Liver (tissue), 9 donors: ENCODE measurements around the gene CD300LD. TPM values are rescaled to one million over a fixed set of nuclear protein-coding genes. Genes with fewer than 3 reads are reported as not detected.

ENCODE experiments used
- DNase-seq: peaks from one replicate; pipeline ENCODE4 v3.0.0-alpha.2; 2017; ENCODE audit warnings: low spot score
- H3K27ac ChIP-seq, 2 donors: one replicate each; pipeline ENCODE4 v1.7.0; 2013; ENCODE audit warnings: inconsistent platforms in 2 of 2, low read length in 2 of 2, control low read depth in 1 of 2, low read depth in 1 of 2, mild to moderate bottlenecking in 1 of 2
- H3K27me3 ChIP-seq, 4 donors: one replicate each; pipeline versions ENCODE4 v1.6.1 to v1.7.0; 2013; ENCODE audit warnings: low read length in 3 of 4, inconsistent platforms in 1 of 4, mild to moderate bottlenecking in 1 of 4, moderate library complexity in 1 of 4; ENCODE audit not compliant: control insufficient read depth in 4 of 4, insufficient read depth in 4 of 4
- H3K36me3 ChIP-seq, 4 donors: one replicate each; pipeline versions ENCODE4 v1.6.1 to v1.7.0; 2013; ENCODE audit warnings: low read length in 3 of 4, mild to moderate bottlenecking in 3 of 4, low read depth in 1 of 4, moderate library complexity in 1 of 4; ENCODE audit not compliant: control insufficient read depth in 4 of 4, insufficient read depth in 3 of 4
- H3K4me1 ChIP-seq, 4 donors: one replicate each; pipeline versions ENCODE4 v1.6.1 to v1.7.0; 2013; ENCODE audit warnings: low read length in 3 of 4, mild to moderate bottlenecking in 3 of 4, moderate library complexity in 1 of 4; ENCODE audit not compliant: control insufficient read depth in 4 of 4, insufficient read depth in 4 of 4
- H3K4me3 ChIP-seq, 3 donors: one replicate each; pipeline versions ENCODE4 v1.6.1 to v1.7.0; 2013; ENCODE audit warnings: low read length in 3 of 3, control low read depth in 1 of 3, low read depth in 1 of 3, mild to moderate bottlenecking in 1 of 3
- H3K9ac ChIP-seq, 2 donors: one replicate each; pipeline ENCODE4 v1.7.0; 2013; ENCODE audit warnings: low read length in 2 of 2, mild to moderate bottlenecking in 2 of 2, moderate library complexity in 2 of 2, control low read depth in 1 of 2, low read depth in 1 of 2
- H3K9me3 ChIP-seq, 4 donors: one replicate each; pipeline versions ENCODE4 v1.6.1 to v1.7.0; 2013; ENCODE audit warnings: low read length in 3 of 4; ENCODE audit not compliant: control insufficient read depth in 4 of 4
- EGR1 ChIP-seq, 2 donors: IDR thresholded peaks; 2 replicates each; pipeline ENCODE4 v1.6.1; 2016 to 2018; ENCODE audit warnings: antibody characterized with exemption in 2 of 2, low read depth in 2 of 2
- FOXA1 ChIP-seq: IDR thresholded peaks from 2 replicates; pipeline ENCODE4 v1.6.1; 2016; ENCODE audit warnings: antibody characterized with exemption
- FOXA2 ChIP-seq: IDR thresholded peaks from 2 replicates; pipeline ENCODE4 v1.6.1; 2016; ENCODE audit warnings: antibody characterized with exemption
- GABPA ChIP-seq, 2 donors: IDR thresholded peaks in 1 of 2; conservative IDR thresholded peaks in 1 of 2; 2 replicates each; pipeline ENCODE4 v1.6.1; 2016; ENCODE audit warnings: antibody characterized with exemption in 2 of 2, mild to moderate bottlenecking in 1 of 2, moderate library complexity in 1 of 2
- HNF4A ChIP-seq, 2 donors: conservative IDR thresholded peaks; 2 replicates each; pipeline ENCODE4 v1.6.1; 2016; ENCODE audit warnings: antibody characterized with exemption in 2 of 2, mild to moderate bottlenecking in 2 of 2
- HNF4G ChIP-seq: IDR thresholded peaks from 2 replicates; pipeline ENCODE4 v1.6.1; 2016; ENCODE audit warnings: antibody characterized with exemption
- JUND ChIP-seq, 2 donors: IDR thresholded peaks; 2 replicates each; pipeline ENCODE4 v1.6.1; 2016; ENCODE audit warnings: antibody characterized with exemption in 2 of 2
- NR2F2 ChIP-seq: IDR thresholded peaks from 2 replicates; pipeline ENCODE4 v1.6.1; 2016; ENCODE audit warnings: antibody characterized with exemption
- RAD21 ChIP-seq, 2 donors: IDR thresholded peaks; 2 replicates each; pipeline ENCODE4 v1.6.1; 2016; ENCODE audit warnings: antibody characterized with exemption in 2 of 2, mild to moderate bottlenecking in 2 of 2
- RXRA ChIP-seq, 2 donors: IDR thresholded peaks; 2 replicates each; pipeline ENCODE4 v1.6.1; 2017 to 2018; ENCODE audit warnings: antibody characterized with exemption in 2 of 2, mild to moderate bottlenecking in 1 of 2
- SP1 ChIP-seq: IDR thresholded peaks from 2 replicates; pipeline ENCODE4 v1.6.1; 2018; ENCODE audit warnings: antibody characterized with exemption, mild to moderate bottlenecking
- TAF1 ChIP-seq: conservative IDR thresholded peaks from 2 replicates; pipeline ENCODE4 v1.6.1; 2016; ENCODE audit warnings: antibody characterized with exemption, mild to moderate bottlenecking
- YY1 ChIP-seq: IDR thresholded peaks from 2 replicates; pipeline ENCODE4 v1.6.1; 2016; ENCODE audit warnings: antibody characterized with exemption, mild to moderate bottlenecking
- WGBS: extraction: QIAGEN DNeasy Blood & Tissue Kit; methylation state at CpG from one replicate; pipeline ENCODE4 v1.1.7; 2013; 5-methylcytosine and 5-hydroxymethylcytosine counted together
- polyA plus RNA-seq, 2 donors: library from polyadenylated mRNA; stranded (reverse) in 1 of 2; unstranded in 1 of 2; fragments of 200-250 nt in 1 of 2; fragments of >200 nt in 1 of 2; fragmentation: Nextera tagmentation in 1 of 2; extraction: Ambion mirVana in 1 of 2; gene quantifications; one replicate each; pipeline versions ENCODE4 v1.2.1 to v1.2.3, GENCODE V29; 2013 to 2015
- total RNA-seq, 2 donors: library from RNA; depleted of rRNA; stranded (reverse); fragments of >200 nt; gene quantifications; one replicate each; pipeline ENCODE4 v1.2.3, GENCODE V29; 2014
- TF ChIP-seq, protein P1 (sequence below): IDR thresholded peaks from 2 replicates; pipeline ENCODE4 v1.6.1; 2016; ENCODE audit warnings: antibody characterized with exemption
- TF ChIP-seq, protein P2 (sequence below): IDR thresholded peaks from 2 replicates; pipeline ENCODE4 v1.6.1; 2016; ENCODE audit warnings: antibody characterized with exemption
- TF ChIP-seq, protein P3 (sequence below): IDR thresholded peaks from 2 replicates; pipeline ENCODE4 v1.6.1; 2016; ENCODE audit warnings: antibody characterized with exemption, mild to moderate bottlenecking
- TF ChIP-seq, protein P4 (sequence below): IDR thresholded peaks from 2 replicates; pipeline ENCODE4 v1.6.1; 2016; ENCODE audit warnings: antibody characterized with exemption
- TF ChIP-seq, protein P5 (sequence below): fragments of 150-350 bp; IDR thresholded peaks from 2 replicates; pipeline ENCODE4 v1.5.1; 2017; ENCODE audit warnings: improper control_type of control experiment, low read depth, low read length; ENCODE audit not compliant: missing input control
- donor health status: healthy.
- donor health status: healthy.
- donor health status: healthy.
- donor health status: healthy.
- donor health status: healthy.

The CD300LD gene
- total and polyA plus RNA-seq, 4 donors: 0.08 TPM; not detected in 3

DNA sequence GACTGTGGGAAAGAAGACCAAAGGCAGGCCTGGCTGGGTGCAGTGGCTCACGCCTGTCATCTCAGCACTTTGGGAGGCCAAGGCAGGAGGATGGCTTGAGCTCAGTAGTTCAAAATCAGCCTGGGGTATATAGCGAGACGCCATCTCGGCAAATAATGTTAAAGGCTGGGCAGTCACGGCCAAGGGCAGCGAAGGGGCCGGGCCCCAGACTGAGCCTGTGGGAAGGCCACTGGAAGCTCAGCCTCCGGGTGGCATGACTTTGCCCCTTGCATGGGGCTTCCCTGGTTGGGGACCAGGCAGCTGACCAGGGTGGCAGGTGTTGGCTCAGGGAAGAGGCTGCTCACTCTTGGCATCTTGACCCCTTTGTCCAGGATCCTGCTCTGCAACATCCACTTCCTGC is 14.0 kb upstream of the CD300LD start:
- DNase-seq: no peak
- Histone ChIP-seq H3K9ac (no peak overlapping the region), H3K27me3 (peaks cover 0 to 9% (median under 1%) of the 10 kb centered on the region in 4 donors), H3K27ac (no peak overlapping the region), H3K9me3 (no peaks in the 10 kb centered on the region), H3K4me1 (no peaks in the 10 kb centered on the region), H3K36me3 (no peaks in the 10 kb centered on the region), H3K4me3 (no peak overlapping the region)
- 91% methylated on average over 8 of the region's 8 CpGs for WGBS
- no peak for TF ChIP-seq NR2F2
- no peak for TF ChIP-seq EGR1 (IDR thresholded peaks at IDR 0.05; ENCODE audit: low read depth in 2 of 2)
- TF ChIP-seq, protein P1, sequence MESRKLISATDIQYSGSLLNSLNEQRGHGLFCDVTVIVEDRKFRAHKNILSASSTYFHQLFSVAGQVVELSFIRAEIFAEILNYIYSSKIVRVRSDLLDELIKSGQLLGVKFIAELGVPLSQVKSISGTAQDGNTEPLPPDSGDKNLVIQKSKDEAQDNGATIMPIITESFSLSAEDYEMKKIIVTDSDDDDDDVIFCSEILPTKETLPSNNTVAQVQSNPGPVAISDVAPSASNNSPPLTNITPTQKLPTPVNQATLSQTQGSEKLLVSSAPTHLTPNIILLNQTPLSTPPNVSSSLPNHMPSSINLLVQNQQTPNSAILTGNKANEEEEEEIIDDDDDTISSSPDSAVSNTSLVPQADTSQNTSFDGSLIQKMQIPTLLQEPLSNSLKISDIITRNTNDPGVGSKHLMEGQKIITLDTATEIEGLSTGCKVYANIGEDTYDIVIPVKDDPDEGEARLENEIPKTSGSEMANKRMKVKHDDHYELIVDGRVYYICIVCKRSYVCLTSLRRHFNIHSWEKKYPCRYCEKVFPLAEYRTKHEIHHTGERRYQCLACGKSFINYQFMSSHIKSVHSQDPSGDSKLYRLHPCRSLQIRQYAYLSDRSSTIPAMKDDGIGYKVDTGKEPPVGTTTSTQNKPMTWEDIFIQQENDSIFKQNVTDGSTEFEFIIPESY: no peak
- no peak for TF ChIP-seq SP1
- no peak for TF ChIP-seq GABPA (IDR thresholded peaks at IDR 0.05 in 1 of 2, conservative IDR thresholded peaks at IDR 0.05 in 1 of 2)
- TF ChIP-seq, protein P2, sequence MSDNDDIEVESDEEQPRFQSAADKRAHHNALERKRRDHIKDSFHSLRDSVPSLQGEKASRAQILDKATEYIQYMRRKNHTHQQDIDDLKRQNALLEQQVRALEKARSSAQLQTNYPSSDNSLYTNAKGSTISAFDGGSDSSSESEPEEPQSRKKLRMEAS: no peak
- TF ChIP-seq YY1: no peak
- no peak for TF ChIP-seq FOXA2
- TF ChIP-seq HNF4A (conservative IDR thresholded peaks at IDR 0.05): no peak
- TF ChIP-seq, protein P3, sequence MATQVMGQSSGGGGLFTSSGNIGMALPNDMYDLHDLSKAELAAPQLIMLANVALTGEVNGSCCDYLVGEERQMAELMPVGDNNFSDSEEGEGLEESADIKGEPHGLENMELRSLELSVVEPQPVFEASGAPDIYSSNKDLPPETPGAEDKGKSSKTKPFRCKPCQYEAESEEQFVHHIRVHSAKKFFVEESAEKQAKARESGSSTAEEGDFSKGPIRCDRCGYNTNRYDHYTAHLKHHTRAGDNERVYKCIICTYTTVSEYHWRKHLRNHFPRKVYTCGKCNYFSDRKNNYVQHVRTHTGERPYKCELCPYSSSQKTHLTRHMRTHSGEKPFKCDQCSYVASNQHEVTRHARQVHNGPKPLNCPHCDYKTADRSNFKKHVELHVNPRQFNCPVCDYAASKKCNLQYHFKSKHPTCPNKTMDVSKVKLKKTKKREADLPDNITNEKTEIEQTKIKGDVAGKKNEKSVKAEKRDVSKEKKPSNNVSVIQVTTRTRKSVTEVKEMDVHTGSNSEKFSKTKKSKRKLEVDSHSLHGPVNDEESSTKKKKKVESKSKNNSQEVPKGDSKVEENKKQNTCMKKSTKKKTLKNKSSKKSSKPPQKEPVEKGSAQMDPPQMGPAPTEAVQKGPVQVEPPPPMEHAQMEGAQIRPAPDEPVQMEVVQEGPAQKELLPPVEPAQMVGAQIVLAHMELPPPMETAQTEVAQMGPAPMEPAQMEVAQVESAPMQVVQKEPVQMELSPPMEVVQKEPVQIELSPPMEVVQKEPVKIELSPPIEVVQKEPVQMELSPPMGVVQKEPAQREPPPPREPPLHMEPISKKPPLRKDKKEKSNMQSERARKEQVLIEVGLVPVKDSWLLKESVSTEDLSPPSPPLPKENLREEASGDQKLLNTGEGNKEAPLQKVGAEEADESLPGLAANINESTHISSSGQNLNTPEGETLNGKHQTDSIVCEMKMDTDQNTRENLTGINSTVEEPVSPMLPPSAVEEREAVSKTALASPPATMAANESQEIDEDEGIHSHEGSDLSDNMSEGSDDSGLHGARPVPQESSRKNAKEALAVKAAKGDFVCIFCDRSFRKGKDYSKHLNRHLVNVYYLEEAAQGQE: no peak
- no peak for TF ChIP-seq RAD21 (IDR thresholded peaks at IDR 0.05)
- TF ChIP-seq RXRA (IDR thresholded peaks at IDR 0.05): no peak
- TF ChIP-seq HNF4G: no peak
- TF ChIP-seq, protein P4, sequence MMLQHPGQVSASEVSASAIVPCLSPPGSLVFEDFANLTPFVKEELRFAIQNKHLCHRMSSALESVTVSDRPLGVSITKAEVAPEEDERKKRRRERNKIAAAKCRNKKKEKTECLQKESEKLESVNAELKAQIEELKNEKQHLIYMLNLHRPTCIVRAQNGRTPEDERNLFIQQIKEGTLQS: no peak
- TF ChIP-seq TAF1: no peak
- no peak for TF ChIP-seq JUND (IDR thresholded peaks at IDR 0.05)
- no peak for TF ChIP-seq FOXA1
- TF ChIP-seq, protein P5, sequence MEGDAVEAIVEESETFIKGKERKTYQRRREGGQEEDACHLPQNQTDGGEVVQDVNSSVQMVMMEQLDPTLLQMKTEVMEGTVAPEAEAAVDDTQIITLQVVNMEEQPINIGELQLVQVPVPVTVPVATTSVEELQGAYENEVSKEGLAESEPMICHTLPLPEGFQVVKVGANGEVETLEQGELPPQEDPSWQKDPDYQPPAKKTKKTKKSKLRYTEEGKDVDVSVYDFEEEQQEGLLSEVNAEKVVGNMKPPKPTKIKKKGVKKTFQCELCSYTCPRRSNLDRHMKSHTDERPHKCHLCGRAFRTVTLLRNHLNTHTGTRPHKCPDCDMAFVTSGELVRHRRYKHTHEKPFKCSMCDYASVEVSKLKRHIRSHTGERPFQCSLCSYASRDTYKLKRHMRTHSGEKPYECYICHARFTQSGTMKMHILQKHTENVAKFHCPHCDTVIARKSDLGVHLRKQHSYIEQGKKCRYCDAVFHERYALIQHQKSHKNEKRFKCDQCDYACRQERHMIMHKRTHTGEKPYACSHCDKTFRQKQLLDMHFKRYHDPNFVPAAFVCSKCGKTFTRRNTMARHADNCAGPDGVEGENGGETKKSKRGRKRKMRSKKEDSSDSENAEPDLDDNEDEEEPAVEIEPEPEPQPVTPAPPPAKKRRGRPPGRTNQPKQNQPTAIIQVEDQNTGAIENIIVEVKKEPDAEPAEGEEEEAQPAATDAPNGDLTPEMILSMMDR: no peak
